ENCODE results near the gene OR4N2. TPM values are rescaled to one million over a fixed set of nuclear protein-coding genes. Genes with fewer than 3 reads are reported as not detected.
"Not testable (repeated sequence)": the region's sequence is repeated elsewhere in the genome, so short reads cannot be mapped to it uniquely, and the experiment has no call there.

The OR4N2 gene, protein sequence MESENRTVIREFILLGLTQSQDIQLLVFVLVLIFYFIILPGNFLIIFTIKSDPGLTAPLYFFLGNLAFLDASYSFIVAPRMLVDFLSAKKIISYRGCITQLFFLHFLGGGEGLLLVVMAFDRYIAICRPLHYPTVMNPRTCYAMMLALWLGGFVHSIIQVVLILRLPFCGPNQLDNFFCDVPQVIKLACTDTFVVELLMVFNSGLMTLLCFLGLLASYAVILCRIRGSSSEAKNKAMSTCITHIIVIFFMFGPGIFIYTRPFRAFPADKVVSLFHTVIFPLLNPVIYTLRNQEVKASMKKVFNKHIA
- not detected for total RNA-seq

DNA sequence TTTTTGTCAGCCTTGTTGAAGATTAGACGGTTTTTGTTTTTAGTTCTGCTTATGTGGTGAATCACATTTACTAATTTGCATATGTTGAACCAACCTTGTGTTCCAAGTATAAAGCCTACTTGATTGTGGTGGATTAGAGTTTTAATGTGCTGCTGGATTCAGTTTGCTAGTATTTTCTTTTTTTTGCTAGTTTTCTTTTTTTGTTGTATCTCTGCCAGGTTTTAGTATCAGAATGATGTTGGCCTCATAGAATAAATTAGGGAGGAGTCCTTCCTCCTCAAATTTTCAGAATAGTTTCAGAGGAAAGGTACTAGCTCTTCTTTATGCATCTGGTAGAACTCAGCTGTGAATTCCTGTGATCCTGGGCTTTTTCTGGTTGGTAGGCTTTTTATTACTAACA lies at the start of gene OR4N2:
Gene OR4N2, plus strand, starts transcription at position 301 of the 400 bp plus-strand sequence. CDS start 23,679 bp downstream, outside the sequence.
- DNase-seq; H3K9me3 Mint-ChIP-seq; H3K27me3 Mint-ChIP-seq (ENCODE audit: low read depth); H3K4me1 Mint-ChIP-seq (ENCODE audit: low read depth); H3K36me3 Mint-ChIP-seq (ENCODE audit: low read depth); intact Hi-C loops (cut with micrococcal nuclease); H3K4me3 Mint-ChIP-seq; H3K27ac Mint-ChIP-seq: not testable (repeated sequence)
- CTCF ChIA-PET: interaction anchor here (0.6 kb wide), 1 partner anchor 114 kb away, joined by 3 read pairs; no protein-coding TSS in a partner anchor

DNA sequence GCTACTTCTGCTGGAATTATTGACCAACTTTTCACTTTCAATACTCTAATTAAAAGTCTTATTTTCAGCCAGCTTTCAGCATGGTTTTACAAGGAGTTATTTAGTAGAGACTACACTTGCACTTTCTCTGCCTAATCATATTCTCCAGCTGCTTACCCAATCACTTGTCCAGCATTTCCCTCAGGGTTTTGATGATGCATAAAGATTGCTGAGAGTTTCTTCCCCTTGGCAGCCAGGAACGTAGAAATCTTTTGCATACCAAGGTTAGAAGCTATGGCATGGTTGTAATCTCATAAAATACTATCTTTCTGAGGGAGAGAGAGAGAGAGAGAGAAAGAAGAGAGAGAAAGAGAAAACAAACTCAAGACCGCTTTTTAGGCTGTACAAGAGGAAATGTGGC lies 49.4 kb upstream of the OR4N2 start:
- Mint-ChIP-seq H3K4me3 (no peak overlapping the region), H3K27me3 (ENCODE audit: low read depth) (peaks cover 2% of the 10 kb centered on the region), H3K4me1 (ENCODE audit: low read depth) (no peaks in the 10 kb centered on the region), H3K36me3 (ENCODE audit: low read depth) (no peaks in the 10 kb centered on the region), H3K9me3 (no peaks in the 10 kb centered on the region), H3K27ac (no peak overlapping the region)
- CTCF ChIA-PET: no interaction called here
- no peak for DNase-seq
- intact Hi-C loops (cut with micrococcal nuclease): no loop called here

DNA sequence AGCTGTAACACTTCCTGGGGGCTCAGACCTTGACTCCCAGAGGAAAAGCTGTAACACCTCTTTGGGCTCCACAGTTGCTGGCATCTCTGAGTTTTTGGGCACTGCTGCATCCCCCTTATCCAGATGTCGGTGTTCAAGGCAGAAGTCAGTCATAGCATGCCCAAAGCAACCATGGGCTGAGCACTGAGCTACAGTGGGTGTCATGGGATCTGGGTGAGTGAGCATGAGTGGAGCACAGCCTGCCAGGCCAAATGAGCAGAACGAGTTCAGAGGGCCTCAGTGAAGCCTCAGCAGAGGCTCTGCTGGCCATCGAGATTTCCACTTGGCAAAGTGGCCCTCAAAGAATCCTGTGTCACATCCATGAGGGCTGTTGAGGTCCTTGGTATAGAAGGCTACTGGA lies 32.1 kb upstream of the OR4N2 start:
- H3K9me3 Mint-ChIP-seq; H3K36me3 Mint-ChIP-seq (ENCODE audit: low read depth); H3K27ac Mint-ChIP-seq; H3K4me3 Mint-ChIP-seq; CTCF ChIA-PET; intact Hi-C loops (cut with micrococcal nuclease); H3K4me1 Mint-ChIP-seq (ENCODE audit: low read depth); DNase-seq: not testable (repeated sequence)
- peaks cover 12% of the 10 kb centered on the region for H3K27me3 Mint-ChIP-seq (ENCODE audit: low read depth)

DNA sequence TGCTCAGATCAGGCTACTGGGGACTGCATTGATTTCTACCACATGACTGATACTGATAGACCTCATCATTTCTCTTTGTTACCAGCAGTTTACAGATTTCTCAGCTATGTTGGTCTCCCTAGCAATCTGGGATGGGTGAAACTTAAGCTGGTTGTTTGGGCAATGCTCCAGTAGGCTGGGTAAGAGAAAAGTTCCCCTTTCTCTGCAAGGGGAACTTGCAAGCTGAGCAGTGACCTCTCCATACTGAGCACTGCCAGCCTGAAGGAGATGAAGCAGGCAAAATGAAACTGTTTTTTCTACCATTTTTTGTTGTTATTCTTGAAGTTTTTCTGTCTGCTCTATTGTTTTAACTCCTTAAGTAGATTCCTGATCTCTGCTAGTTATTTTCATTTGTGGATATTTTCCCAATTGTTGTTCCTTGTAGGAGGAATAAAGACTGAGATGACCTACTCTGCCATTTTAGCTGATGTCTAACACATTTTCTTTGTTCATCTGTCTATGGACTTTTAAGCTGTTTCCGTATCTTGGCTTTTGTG lies 31.6 kb upstream of the OR4N2 start:
- DNase-seq: no peak
- Mint-ChIP-seq H3K36me3 (ENCODE audit: low read depth) (no peaks in the 10 kb centered on the region), H3K27ac (no peak overlapping the region), H3K9me3 (peaks cover 7% of the 10 kb centered on the region), H3K27me3 (ENCODE audit: low read depth) (peaks cover 12% of the 10 kb centered on the region), H3K4me1 (ENCODE audit: low read depth) (no peaks in the 10 kb centered on the region), H3K4me3 (no peak overlapping the region)
- intact Hi-C loops (cut with micrococcal nuclease): no loop called here
- CTCF ChIA-PET: no interaction called here

DNA sequence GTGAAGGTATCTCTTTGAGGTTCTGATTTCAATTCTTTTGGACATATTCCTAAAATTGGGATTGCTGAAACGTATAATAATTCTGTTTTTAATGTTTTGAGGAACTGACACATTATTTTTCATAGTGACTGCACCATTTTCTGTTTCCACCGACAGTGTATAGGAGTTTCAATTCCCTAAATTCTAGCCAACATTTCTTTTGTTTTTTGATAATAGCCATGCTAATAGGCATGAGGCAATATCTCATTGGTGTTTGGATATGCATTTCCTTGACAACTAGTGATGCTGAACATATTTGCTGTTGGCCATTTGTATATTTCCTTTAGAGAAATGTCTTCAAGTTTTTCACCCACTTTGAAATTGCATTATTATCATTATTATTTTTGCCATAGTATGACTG lies 31.1 kb upstream of the OR4N2 start:
- H3K27ac Mint-ChIP-seq; CTCF ChIA-PET; intact Hi-C loops (cut with micrococcal nuclease); DNase-seq; H3K4me1 Mint-ChIP-seq (ENCODE audit: low read depth); H3K9me3 Mint-ChIP-seq; H3K4me3 Mint-ChIP-seq; H3K36me3 Mint-ChIP-seq (ENCODE audit: low read depth): not testable (repeated sequence)
- H3K27me3 Mint-ChIP-seq (ENCODE audit: low read depth): peaks cover 12% of the 10 kb centered on the region

DNA sequence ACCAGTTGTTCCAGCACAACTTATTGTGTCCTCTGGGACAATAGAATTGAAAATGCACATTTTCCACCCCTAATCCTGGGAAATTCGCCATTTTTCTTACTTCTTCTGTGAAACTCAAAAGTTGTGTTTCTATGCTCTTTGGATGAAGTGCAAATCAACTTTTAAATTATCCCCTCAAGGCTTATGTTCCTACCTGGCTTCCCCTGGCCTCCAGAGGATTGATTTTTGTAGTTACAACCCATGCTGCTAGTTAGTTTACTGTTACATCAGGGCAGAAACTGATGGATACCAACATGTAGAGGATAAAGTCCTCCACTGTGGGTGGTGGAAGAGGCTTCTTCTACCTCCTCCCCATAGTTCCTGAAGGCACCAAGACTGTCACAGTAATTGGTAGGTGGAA lies 30.4 kb upstream of the OR4N2 start, which contains the start of gene OR4M1:
Gene OR4M1, plus strand, starts transcription at position 301 of the 400 bp plus-strand sequence. CDS start 6,819 bp downstream, outside the sequence.
- H3K27ac Mint-ChIP-seq; H3K4me3 Mint-ChIP-seq; H3K4me1 Mint-ChIP-seq (ENCODE audit: low read depth); H3K36me3 Mint-ChIP-seq (ENCODE audit: low read depth); intact Hi-C loops (cut with micrococcal nuclease); CTCF ChIA-PET; DNase-seq; H3K9me3 Mint-ChIP-seq: not testable (repeated sequence)
- peaks cover 12% of the 10 kb centered on the region for H3K27me3 Mint-ChIP-seq (ENCODE audit: low read depth)

DNA sequence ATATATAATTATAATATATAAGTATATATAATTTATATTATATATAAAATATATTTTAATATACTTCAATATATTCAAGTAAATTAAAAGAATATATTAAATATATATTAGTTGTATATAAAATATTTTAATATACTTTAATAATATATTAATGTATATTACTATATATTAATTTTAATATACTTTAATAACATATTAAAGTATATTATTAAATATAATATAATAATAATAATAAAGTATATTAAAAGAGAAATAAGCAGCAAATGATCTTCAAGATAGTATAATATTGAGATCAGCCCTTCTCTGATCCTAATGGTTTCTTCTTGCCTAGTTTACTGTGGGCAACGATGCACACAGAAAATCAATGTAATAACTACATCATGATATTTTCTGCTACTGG lies 28.0 kb upstream of the OR4N2 start:
- CTCF ChIA-PET: no interaction called here
- Mint-ChIP-seq H3K27me3 (ENCODE audit: low read depth) (peaks cover 12% of the 10 kb centered on the region), H3K36me3 (ENCODE audit: low read depth) (no peaks in the 10 kb centered on the region), H3K9me3 (peaks cover 7% of the 10 kb centered on the region), H3K27ac (no peak overlapping the region), H3K4me1 (ENCODE audit: low read depth) (no peaks in the 10 kb centered on the region), H3K4me3 (no peak overlapping the region)
- intact Hi-C loops (cut with micrococcal nuclease): no loop called here
- DNase-seq: no peak

DNA sequence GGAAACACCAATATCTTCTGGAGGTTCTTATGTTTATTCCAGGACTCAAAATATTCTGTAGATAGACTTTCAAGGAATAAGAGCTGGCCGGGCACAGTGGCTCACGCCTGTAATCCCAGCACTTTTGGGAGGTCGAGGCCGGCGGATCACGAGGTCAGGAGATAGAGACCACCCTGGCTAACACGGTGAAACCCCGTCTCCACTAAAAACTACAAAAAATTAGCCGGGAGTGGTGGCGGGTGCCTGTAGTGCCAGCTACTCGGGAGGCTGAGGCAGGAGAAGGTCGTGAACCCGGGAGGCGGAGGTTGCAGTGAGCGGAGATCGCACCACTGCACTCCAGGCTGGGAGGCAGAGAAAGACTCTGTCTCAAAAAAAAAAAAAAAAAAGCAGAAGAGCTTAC lies 17.7 kb upstream of the OR4N2 start:
- H3K4me3 Mint-ChIP-seq; H3K27me3 Mint-ChIP-seq (ENCODE audit: low read depth); intact Hi-C loops (cut with micrococcal nuclease); H3K27ac Mint-ChIP-seq; H3K36me3 Mint-ChIP-seq (ENCODE audit: low read depth); DNase-seq; H3K9me3 Mint-ChIP-seq; H3K4me1 Mint-ChIP-seq (ENCODE audit: low read depth); CTCF ChIA-PET: not testable (repeated sequence)

DNA sequence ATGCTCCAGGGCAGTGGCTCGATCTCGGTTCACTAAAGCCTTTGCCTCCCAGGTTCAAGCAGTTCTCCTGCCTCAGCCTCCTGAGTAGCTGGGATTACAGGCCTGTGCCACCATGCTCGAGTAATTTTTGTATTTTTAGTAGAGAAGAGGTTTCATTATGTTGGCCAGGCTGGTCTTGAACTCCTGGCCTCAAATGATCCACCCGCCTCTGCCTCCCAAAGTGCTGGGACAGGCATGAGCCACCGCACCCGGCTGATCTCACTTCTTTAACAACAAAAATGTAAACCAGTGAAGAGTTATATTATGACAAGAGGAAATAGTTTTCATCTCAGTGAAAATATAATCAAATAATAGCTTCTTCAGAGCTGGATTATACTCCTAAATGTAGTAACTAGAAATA lies 16.3 kb upstream of the OR4N2 start:
- H3K27ac Mint-ChIP-seq; DNase-seq; H3K4me1 Mint-ChIP-seq (ENCODE audit: low read depth); intact Hi-C loops (cut with micrococcal nuclease); H3K9me3 Mint-ChIP-seq; H3K27me3 Mint-ChIP-seq (ENCODE audit: low read depth); H3K4me3 Mint-ChIP-seq; H3K36me3 Mint-ChIP-seq (ENCODE audit: low read depth): not testable (repeated sequence)
- CTCF ChIA-PET: interaction anchor here (0.8 to 1.1 kb wide), 2 partner anchors 10 to 12 kb away, joined by 3 read pairs; no protein-coding TSS in a partner anchor

DNA sequence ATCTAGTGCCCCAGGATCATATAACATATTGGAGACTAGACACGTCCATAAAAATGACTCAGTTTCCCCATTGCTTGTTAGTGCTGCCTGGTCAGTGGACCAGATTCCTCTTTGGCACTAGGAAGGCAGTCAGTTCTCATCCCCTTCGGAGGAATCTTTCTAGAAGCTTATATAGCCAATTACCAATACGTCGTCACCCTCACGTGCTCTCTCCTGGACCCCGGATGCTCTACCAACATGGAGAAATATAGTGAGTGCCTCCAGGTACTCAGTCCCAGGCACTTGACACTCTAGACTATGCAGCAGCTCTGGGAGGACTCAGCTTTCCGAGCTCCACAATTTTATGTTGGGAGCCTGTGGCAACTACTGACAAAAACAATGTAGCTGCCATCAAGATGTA lies 15.4 kb upstream of the OR4N2 start:
- CTCF ChIA-PET: interaction anchor here (0.8 to 1.1 kb wide), 2 partner anchors 9 to 12 kb away, joined by 3 read pairs; no protein-coding TSS in a partner anchor
- H3K4me1 Mint-ChIP-seq (ENCODE audit: low read depth); H3K4me3 Mint-ChIP-seq; H3K9me3 Mint-ChIP-seq; H3K27me3 Mint-ChIP-seq (ENCODE audit: low read depth); H3K27ac Mint-ChIP-seq; H3K36me3 Mint-ChIP-seq (ENCODE audit: low read depth); DNase-seq; intact Hi-C loops (cut with micrococcal nuclease): not testable (repeated sequence)

DNA sequence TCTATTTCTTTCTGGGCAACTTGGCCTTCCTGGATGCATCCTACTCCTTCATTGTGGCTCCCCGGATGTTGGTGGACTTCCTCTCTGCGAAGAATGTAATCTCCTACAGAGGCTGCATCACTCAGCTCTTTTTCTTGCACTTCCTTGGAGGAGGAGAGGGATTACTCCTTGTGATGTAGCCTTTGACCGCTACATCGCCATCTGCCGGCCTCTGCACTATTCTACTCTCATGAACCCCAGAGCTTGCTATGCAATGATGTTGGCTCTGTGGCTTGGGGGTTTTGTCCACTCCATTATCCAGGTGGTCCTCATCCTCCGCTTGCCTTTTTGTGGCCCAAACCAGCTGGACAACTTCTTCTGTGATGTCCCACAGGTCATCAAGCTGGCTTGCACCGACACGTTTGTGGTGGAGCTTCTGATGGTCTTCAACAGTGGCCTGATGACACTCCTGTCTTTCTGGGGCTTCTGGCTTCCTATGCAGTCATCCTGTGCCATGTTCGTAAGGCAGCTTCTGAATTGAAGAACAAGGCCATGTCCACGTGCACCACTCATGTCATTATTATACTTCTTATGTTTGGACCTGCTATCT lies 7.0 kb upstream of the OR4N2 start:
- H3K9me3 Mint-ChIP-seq; H3K36me3 Mint-ChIP-seq (ENCODE audit: low read depth); H3K27me3 Mint-ChIP-seq (ENCODE audit: low read depth); H3K4me3 Mint-ChIP-seq; H3K27ac Mint-ChIP-seq; H3K4me1 Mint-ChIP-seq (ENCODE audit: low read depth); intact Hi-C loops (cut with micrococcal nuclease); DNase-seq: not testable (repeated sequence)
- CTCF ChIA-PET: interaction anchor here (1.0 kb wide), 1 partner anchor 9 kb away, joined by 3 read pairs; no protein-coding TSS in a partner anchor

DNA sequence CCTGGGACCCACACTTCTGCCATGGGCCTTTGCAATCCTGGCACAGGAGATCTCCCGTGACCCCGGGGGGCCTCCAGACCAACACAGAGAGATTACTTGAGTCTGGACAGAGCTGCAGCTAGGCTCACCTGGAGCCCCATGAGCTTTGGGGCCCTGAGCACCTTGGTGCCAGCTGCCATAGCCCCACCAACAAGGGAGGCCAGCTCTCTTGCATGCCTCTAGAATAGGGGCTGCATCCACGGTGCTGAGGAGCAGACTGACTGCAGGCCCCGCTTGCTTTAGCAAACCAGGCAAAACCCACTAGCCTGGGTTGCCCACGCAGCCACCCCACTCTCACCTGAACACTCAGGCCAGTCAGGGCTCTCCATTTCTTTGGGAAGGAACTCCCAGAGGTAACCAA lies 3.7 kb upstream of the OR4N2 start:
- H3K9me3 Mint-ChIP-seq: no peaks in the 10 kb centered on the region
- no peak overlapping the region for H3K27ac Mint-ChIP-seq
- no peaks in the 10 kb centered on the region for H3K4me1 Mint-ChIP-seq (ENCODE audit: low read depth)
- CTCF ChIA-PET: interaction anchor here (0.9 kb wide), 1 partner anchor 12 kb away, joined by 3 read pairs; no protein-coding TSS in a partner anchor
- intact Hi-C loops (cut with micrococcal nuclease): no loop called here
- DNase-seq: no peak
- H3K27me3 Mint-ChIP-seq (ENCODE audit: low read depth): no peaks in the 10 kb centered on the region
- H3K36me3 Mint-ChIP-seq (ENCODE audit: low read depth): no peaks in the 10 kb centered on the region
- H3K4me3 Mint-ChIP-seq: no peak overlapping the region
